Liver (tissue), 9 donors: ENCODE data around the gene PSMD12. TPM values are rescaled to one million over a fixed set of nuclear protein-coding genes. Genes with fewer than 3 reads are reported as not detected.

Experiments
- DNase-seq: peaks from one replicate; pipeline ENCODE4 v3.0.0-alpha.2; 2017; ENCODE audit warnings: low spot score
- H3K27ac ChIP-seq, 2 donors: one replicate each; pipeline ENCODE4 v1.7.0; 2013; ENCODE audit warnings: inconsistent platforms in 2 of 2, low read length in 2 of 2, control low read depth in 1 of 2, low read depth in 1 of 2, mild to moderate bottlenecking in 1 of 2
- H3K27me3 ChIP-seq, 4 donors: one replicate each; pipeline versions ENCODE4 v1.6.1 to v1.7.0; 2013; ENCODE audit warnings: low read length in 3 of 4, inconsistent platforms in 1 of 4, mild to moderate bottlenecking in 1 of 4, moderate library complexity in 1 of 4; ENCODE audit not compliant: control insufficient read depth in 4 of 4, insufficient read depth in 4 of 4
- H3K36me3 ChIP-seq, 4 donors: one replicate each; pipeline versions ENCODE4 v1.6.1 to v1.7.0; 2013; ENCODE audit warnings: low read length in 3 of 4, mild to moderate bottlenecking in 3 of 4, low read depth in 1 of 4, moderate library complexity in 1 of 4; ENCODE audit not compliant: control insufficient read depth in 4 of 4, insufficient read depth in 3 of 4
- H3K4me1 ChIP-seq, 4 donors: one replicate each; pipeline versions ENCODE4 v1.6.1 to v1.7.0; 2013; ENCODE audit warnings: low read length in 3 of 4, mild to moderate bottlenecking in 3 of 4, moderate library complexity in 1 of 4; ENCODE audit not compliant: control insufficient read depth in 4 of 4, insufficient read depth in 4 of 4
- H3K4me3 ChIP-seq, 3 donors: one replicate each; pipeline versions ENCODE4 v1.6.1 to v1.7.0; 2013; ENCODE audit warnings: low read length in 3 of 3, control low read depth in 1 of 3, low read depth in 1 of 3, mild to moderate bottlenecking in 1 of 3
- H3K9ac ChIP-seq, 2 donors: one replicate each; pipeline ENCODE4 v1.7.0; 2013; ENCODE audit warnings: low read length in 2 of 2, mild to moderate bottlenecking in 2 of 2, moderate library complexity in 2 of 2, control low read depth in 1 of 2, low read depth in 1 of 2
- H3K9me3 ChIP-seq, 4 donors: one replicate each; pipeline versions ENCODE4 v1.6.1 to v1.7.0; 2013; ENCODE audit warnings: low read length in 3 of 4; ENCODE audit not compliant: control insufficient read depth in 4 of 4
- EGR1 ChIP-seq, 2 donors: IDR thresholded peaks; 2 replicates each; pipeline ENCODE4 v1.6.1; 2016 to 2018; ENCODE audit warnings: antibody characterized with exemption in 2 of 2, low read depth in 2 of 2
- FOXA1 ChIP-seq: IDR thresholded peaks from 2 replicates; pipeline ENCODE4 v1.6.1; 2016; ENCODE audit warnings: antibody characterized with exemption
- FOXA2 ChIP-seq: IDR thresholded peaks from 2 replicates; pipeline ENCODE4 v1.6.1; 2016; ENCODE audit warnings: antibody characterized with exemption
- GABPA ChIP-seq, 2 donors: IDR thresholded peaks in 1 of 2; conservative IDR thresholded peaks in 1 of 2; 2 replicates each; pipeline ENCODE4 v1.6.1; 2016; ENCODE audit warnings: antibody characterized with exemption in 2 of 2, mild to moderate bottlenecking in 1 of 2, moderate library complexity in 1 of 2
- HNF4A ChIP-seq, 2 donors: conservative IDR thresholded peaks; 2 replicates each; pipeline ENCODE4 v1.6.1; 2016; ENCODE audit warnings: antibody characterized with exemption in 2 of 2, mild to moderate bottlenecking in 2 of 2
- HNF4G ChIP-seq: IDR thresholded peaks from 2 replicates; pipeline ENCODE4 v1.6.1; 2016; ENCODE audit warnings: antibody characterized with exemption
- JUND ChIP-seq, 2 donors: IDR thresholded peaks; 2 replicates each; pipeline ENCODE4 v1.6.1; 2016; ENCODE audit warnings: antibody characterized with exemption in 2 of 2
- NR2F2 ChIP-seq: IDR thresholded peaks from 2 replicates; pipeline ENCODE4 v1.6.1; 2016; ENCODE audit warnings: antibody characterized with exemption
- RAD21 ChIP-seq, 2 donors: IDR thresholded peaks; 2 replicates each; pipeline ENCODE4 v1.6.1; 2016; ENCODE audit warnings: antibody characterized with exemption in 2 of 2, mild to moderate bottlenecking in 2 of 2
- RXRA ChIP-seq, 2 donors: IDR thresholded peaks; 2 replicates each; pipeline ENCODE4 v1.6.1; 2017 to 2018; ENCODE audit warnings: antibody characterized with exemption in 2 of 2, mild to moderate bottlenecking in 1 of 2
- SP1 ChIP-seq: IDR thresholded peaks from 2 replicates; pipeline ENCODE4 v1.6.1; 2018; ENCODE audit warnings: antibody characterized with exemption, mild to moderate bottlenecking
- TAF1 ChIP-seq: conservative IDR thresholded peaks from 2 replicates; pipeline ENCODE4 v1.6.1; 2016; ENCODE audit warnings: antibody characterized with exemption, mild to moderate bottlenecking
- YY1 ChIP-seq: IDR thresholded peaks from 2 replicates; pipeline ENCODE4 v1.6.1; 2016; ENCODE audit warnings: antibody characterized with exemption, mild to moderate bottlenecking
- WGBS: extraction: QIAGEN DNeasy Blood & Tissue Kit; methylation state at CpG from one replicate; pipeline ENCODE4 v1.1.7; 2013; 5-methylcytosine and 5-hydroxymethylcytosine counted together
- polyA plus RNA-seq, 2 donors: library from polyadenylated mRNA; stranded (reverse) in 1 of 2; unstranded in 1 of 2; fragments of 200-250 nt in 1 of 2; fragments of >200 nt in 1 of 2; fragmentation: Nextera tagmentation in 1 of 2; extraction: Ambion mirVana in 1 of 2; gene quantifications; one replicate each; pipeline versions ENCODE4 v1.2.1 to v1.2.3, GENCODE V29; 2013 to 2015
- total RNA-seq, 2 donors: library from RNA; depleted of rRNA; stranded (reverse); fragments of >200 nt; gene quantifications; one replicate each; pipeline ENCODE4 v1.2.3, GENCODE V29; 2014
- TF ChIP-seq, protein P1 (sequence below): IDR thresholded peaks from 2 replicates; pipeline ENCODE4 v1.6.1; 2016; ENCODE audit warnings: antibody characterized with exemption, mild to moderate bottlenecking
- TF ChIP-seq, protein P2 (sequence below): IDR thresholded peaks from 2 replicates; pipeline ENCODE4 v1.6.1; 2016; ENCODE audit warnings: antibody characterized with exemption
- TF ChIP-seq, protein P3 (sequence below): IDR thresholded peaks from 2 replicates; pipeline ENCODE4 v1.6.1; 2016; ENCODE audit warnings: antibody characterized with exemption
- TF ChIP-seq, protein P4 (sequence below): IDR thresholded peaks from 2 replicates; pipeline ENCODE4 v1.6.1; 2016; ENCODE audit warnings: antibody characterized with exemption
- TF ChIP-seq, protein P5 (sequence below): fragments of 150-350 bp; IDR thresholded peaks from 2 replicates; pipeline ENCODE4 v1.5.1; 2017; ENCODE audit warnings: improper control_type of control experiment, low read depth, low read length; ENCODE audit not compliant: missing input control
- donor health status: healthy.
- donor health status: healthy.
- donor health status: healthy.
- donor health status: healthy.
- donor health status: healthy.

The PSMD12 gene
- total and polyA plus RNA-seq, 4 donors, result 17.3 to 34.0 (median 25.7) TPM

DNA sequence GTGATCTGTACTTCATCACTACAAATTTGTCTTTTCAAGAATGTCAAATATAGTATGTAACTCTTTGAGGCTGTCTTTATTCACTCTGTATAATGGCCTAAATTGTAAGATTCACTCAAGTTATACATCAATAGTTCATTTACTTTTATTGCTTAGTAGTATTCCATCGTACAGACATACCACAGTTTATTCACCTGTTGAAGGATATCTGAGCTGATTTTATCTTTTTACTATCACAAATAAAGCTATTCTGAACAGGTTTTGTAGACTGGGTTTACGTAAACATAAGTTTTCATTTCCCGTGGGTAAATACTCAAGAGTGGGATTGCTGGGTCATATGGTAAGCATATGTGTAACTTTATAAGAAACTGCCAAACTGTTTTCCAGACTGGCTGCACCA, 18.6 kb downstream of the PSMD12 start:
- Histone ChIP-seq H3K9ac (no peak overlapping the region), H3K36me3 (peaks cover 11 to 76% (median 57%) of the 10 kb centered on the region in 4 donors), H3K4me3 (no peak overlapping the region), H3K4me1 (no peaks in the 10 kb centered on the region), H3K27ac (no peak overlapping the region), H3K9me3 (no peaks in the 10 kb centered on the region), H3K27me3 (no peaks in the 10 kb centered on the region)
- 98% methylated on average over 3 of the region's 3 CpGs for WGBS
- TF ChIP-seq, protein P1, sequence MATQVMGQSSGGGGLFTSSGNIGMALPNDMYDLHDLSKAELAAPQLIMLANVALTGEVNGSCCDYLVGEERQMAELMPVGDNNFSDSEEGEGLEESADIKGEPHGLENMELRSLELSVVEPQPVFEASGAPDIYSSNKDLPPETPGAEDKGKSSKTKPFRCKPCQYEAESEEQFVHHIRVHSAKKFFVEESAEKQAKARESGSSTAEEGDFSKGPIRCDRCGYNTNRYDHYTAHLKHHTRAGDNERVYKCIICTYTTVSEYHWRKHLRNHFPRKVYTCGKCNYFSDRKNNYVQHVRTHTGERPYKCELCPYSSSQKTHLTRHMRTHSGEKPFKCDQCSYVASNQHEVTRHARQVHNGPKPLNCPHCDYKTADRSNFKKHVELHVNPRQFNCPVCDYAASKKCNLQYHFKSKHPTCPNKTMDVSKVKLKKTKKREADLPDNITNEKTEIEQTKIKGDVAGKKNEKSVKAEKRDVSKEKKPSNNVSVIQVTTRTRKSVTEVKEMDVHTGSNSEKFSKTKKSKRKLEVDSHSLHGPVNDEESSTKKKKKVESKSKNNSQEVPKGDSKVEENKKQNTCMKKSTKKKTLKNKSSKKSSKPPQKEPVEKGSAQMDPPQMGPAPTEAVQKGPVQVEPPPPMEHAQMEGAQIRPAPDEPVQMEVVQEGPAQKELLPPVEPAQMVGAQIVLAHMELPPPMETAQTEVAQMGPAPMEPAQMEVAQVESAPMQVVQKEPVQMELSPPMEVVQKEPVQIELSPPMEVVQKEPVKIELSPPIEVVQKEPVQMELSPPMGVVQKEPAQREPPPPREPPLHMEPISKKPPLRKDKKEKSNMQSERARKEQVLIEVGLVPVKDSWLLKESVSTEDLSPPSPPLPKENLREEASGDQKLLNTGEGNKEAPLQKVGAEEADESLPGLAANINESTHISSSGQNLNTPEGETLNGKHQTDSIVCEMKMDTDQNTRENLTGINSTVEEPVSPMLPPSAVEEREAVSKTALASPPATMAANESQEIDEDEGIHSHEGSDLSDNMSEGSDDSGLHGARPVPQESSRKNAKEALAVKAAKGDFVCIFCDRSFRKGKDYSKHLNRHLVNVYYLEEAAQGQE, result no peak
- TF ChIP-seq, protein P2, sequence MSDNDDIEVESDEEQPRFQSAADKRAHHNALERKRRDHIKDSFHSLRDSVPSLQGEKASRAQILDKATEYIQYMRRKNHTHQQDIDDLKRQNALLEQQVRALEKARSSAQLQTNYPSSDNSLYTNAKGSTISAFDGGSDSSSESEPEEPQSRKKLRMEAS, result no peak
- TF ChIP-seq NR2F2, result no peak
- no peak for TF ChIP-seq EGR1 (IDR thresholded peaks at IDR 0.05; ENCODE audit: low read depth in 2 of 2)
- no peak for TF ChIP-seq RAD21 (IDR thresholded peaks at IDR 0.05)
- TF ChIP-seq, protein P3, sequence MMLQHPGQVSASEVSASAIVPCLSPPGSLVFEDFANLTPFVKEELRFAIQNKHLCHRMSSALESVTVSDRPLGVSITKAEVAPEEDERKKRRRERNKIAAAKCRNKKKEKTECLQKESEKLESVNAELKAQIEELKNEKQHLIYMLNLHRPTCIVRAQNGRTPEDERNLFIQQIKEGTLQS, result no peak
- TF ChIP-seq FOXA1, result no peak
- no peak for DNase-seq

DNA sequence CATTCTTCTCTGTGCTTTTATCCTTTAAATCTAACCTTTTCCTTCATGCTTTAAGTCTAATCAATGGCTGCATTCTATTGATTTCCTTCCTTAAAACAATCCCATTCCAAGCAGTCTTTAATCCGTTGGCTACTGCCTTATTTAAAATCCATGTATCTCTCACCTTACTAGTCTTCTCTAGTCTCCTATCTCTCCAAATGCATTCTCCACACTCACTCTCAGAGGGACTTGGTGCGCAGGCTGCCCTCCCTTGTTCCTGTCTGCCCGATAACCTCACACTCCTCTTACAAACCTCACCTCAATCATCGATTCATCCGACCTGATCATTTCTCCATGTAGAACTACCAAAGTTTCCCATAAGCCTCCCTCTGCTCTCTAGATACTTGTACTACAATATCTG, 23.1 kb downstream of the PSMD12 start:
- TF ChIP-seq, protein P4, sequence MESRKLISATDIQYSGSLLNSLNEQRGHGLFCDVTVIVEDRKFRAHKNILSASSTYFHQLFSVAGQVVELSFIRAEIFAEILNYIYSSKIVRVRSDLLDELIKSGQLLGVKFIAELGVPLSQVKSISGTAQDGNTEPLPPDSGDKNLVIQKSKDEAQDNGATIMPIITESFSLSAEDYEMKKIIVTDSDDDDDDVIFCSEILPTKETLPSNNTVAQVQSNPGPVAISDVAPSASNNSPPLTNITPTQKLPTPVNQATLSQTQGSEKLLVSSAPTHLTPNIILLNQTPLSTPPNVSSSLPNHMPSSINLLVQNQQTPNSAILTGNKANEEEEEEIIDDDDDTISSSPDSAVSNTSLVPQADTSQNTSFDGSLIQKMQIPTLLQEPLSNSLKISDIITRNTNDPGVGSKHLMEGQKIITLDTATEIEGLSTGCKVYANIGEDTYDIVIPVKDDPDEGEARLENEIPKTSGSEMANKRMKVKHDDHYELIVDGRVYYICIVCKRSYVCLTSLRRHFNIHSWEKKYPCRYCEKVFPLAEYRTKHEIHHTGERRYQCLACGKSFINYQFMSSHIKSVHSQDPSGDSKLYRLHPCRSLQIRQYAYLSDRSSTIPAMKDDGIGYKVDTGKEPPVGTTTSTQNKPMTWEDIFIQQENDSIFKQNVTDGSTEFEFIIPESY, result no peak
- TF ChIP-seq JUND (IDR thresholded peaks at IDR 0.05) (no peak), TAF1 (no peak), RXRA (IDR thresholded peaks at IDR 0.05) (no peak), NR2F2 (no peak), EGR1 (IDR thresholded peaks at IDR 0.05; ENCODE audit: low read depth in 2 of 2) (no peak), FOXA2 (no peak), GABPA (IDR thresholded peaks at IDR 0.05 in 1 of 2, conservative IDR thresholded peaks at IDR 0.05 in 1 of 2) (no peak), YY1 (no peak), HNF4G (no peak), SP1 (no peak), RAD21 (IDR thresholded peaks at IDR 0.05) (no peak), HNF4A (conservative IDR thresholded peaks at IDR 0.05) (no peak), FOXA1 (no peak)
- TF ChIP-seq, protein P2, result no peak
- TF ChIP-seq, protein P1, result no peak
- TF ChIP-seq, protein P5, sequence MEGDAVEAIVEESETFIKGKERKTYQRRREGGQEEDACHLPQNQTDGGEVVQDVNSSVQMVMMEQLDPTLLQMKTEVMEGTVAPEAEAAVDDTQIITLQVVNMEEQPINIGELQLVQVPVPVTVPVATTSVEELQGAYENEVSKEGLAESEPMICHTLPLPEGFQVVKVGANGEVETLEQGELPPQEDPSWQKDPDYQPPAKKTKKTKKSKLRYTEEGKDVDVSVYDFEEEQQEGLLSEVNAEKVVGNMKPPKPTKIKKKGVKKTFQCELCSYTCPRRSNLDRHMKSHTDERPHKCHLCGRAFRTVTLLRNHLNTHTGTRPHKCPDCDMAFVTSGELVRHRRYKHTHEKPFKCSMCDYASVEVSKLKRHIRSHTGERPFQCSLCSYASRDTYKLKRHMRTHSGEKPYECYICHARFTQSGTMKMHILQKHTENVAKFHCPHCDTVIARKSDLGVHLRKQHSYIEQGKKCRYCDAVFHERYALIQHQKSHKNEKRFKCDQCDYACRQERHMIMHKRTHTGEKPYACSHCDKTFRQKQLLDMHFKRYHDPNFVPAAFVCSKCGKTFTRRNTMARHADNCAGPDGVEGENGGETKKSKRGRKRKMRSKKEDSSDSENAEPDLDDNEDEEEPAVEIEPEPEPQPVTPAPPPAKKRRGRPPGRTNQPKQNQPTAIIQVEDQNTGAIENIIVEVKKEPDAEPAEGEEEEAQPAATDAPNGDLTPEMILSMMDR, result no peak
- Histone ChIP-seq H3K9ac (no peak overlapping the region), H3K9me3 (no peaks in the 10 kb centered on the region), H3K4me3 (no peak overlapping the region), H3K4me1 (peaks cover 0 to 3% (median 1%) of the 10 kb centered on the region in 4 donors), H3K36me3 (peaks cover 12 to 76% (median 55%) of the 10 kb centered on the region in 4 donors), H3K27me3 (no peaks in the 10 kb centered on the region), H3K27ac (no peak overlapping the region)
- DNase-seq, result no peak
- 96% methylated on average over 5 of the region's 5 CpGs for WGBS
